Fibroblast of the aortic adventitia (primary cell): ENCODE results near the gene CIROP. TPM values are rescaled to one million over a fixed set of nuclear protein-coding genes. Genes with fewer than 3 reads are reported as not detected.

Experiments
- DNase-seq: peaks from one replicate; pipeline ENCODE4 v3.0.0-alpha.2; 2010; ENCODE audit warnings: low read depth
- H3K4me3 ChIP-seq: 2 replicates; pipeline ENCODE4 v1.5.1; 2011; ENCODE audit warnings: low read depth, mild to moderate bottlenecking, control low read depth, low read length, moderate library complexity
- CTCF ChIP-seq: IDR thresholded peaks from 2 replicates; pipeline ENCODE4 v1.5.1; 2011; ENCODE audit warnings: mild to moderate bottlenecking, low read length, control low read depth, inconsistent platforms; ENCODE audit not compliant: insufficient read depth
- total RNA-seq: library from RNA; depleted of rRNA; stranded (reverse); fragments of >200 nt; gene quantifications from 2 replicates; pipeline ENCODE4 v1.2.3, GENCODE V29; 2012; ENCODE audit warnings: low replicate concordance

Gene CIROP
- total RNA-seq, 1 donor, result 1.8 TPM

- no peak for TF ChIP-seq CTCF
- DNase-seq, result peak; percentile 92
- peak overlapping the region; percentile 75 for H3K4me3 ChIP-seq
Measured at GRCh38 chr14:23071244-23071920, 33.4 kb downstream of the CIROP start.

GRCh38 chr14:23070262-23071129, 34.3 kb downstream of the CIROP start:
- DNase-seq, result no peak
- no peak for TF ChIP-seq CTCF
- H3K4me3 ChIP-seq, result peak overlapping the region; percentile 75

- TF ChIP-seq CTCF, result no peak
- peak overlapping the region; percentile 13 for H3K4me3 ChIP-seq
- DNase-seq, result no peak
Measured at GRCh38 chr14:23069413-23069806, 35.4 kb downstream of the CIROP start.

- DNase-seq, result peak; percentile 96
- TF ChIP-seq CTCF, result peak; percentile 98
- peak overlapping the region; percentile 38 for H3K4me3 ChIP-seq
Measured at GRCh38 chr14:23068789-23069412, 35.9 kb downstream of the CIROP start.

DNA sequence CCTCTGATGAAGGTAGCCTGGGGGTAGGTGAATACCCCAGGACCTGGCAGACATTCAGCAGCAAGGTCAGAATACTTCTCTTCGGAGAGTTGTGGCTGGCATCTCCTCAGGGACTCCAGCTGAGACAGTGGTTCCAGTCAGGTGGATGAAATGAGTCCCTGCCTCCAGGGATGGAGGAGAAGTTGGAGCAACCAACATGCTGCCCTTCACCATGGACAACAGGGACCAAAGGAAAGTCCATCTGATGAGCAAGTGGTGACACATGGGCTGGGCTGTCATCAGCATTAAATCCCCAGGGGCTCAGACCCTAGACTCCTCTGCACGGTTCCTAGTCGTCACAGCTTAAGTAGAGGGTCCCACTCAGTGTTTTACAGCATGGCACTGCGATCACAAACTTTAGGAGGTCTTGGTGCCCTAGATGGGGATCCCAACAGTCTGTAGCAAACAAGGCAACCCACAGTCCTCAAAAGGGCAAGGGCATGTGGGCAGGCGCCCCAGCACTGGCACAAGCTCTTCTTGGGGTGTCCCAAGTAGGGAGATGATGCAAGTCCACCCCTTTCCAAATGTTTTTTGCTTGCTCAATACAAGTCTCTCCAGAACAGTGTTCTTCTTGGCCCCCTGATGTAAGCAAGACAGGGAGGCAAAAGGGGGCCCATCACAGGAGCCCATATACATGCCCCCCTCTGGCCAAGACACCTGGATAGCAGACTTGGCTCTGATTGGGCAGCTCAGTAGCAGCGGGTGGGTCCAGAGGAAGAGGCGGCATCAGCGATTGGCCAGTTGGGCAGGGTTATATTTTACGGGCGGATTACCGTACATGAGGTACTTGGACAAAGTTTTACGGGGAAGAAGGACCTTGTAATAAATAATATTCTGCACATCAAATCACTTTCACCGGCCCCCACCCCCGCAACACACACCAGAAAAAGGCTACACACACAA, 36.7 kb downstream of the CIROP start:
- no peak for DNase-seq
- H3K4me3 ChIP-seq, result peak overlapping the region; percentile 38
- TF ChIP-seq CTCF, result no peak
